ENCODE results near the gene WDR59. TPM values are rescaled to one million over a fixed set of nuclear protein-coding genes. Genes with fewer than 3 reads are reported as not detected.
A peak's percentile ranks its signal among the peaks of the same experiment; 100 is the strongest.

WDR59 gene
- total RNA-seq, 2 experiments from 2014 or later, result 63.5 to 65.7 TPM

DNA sequence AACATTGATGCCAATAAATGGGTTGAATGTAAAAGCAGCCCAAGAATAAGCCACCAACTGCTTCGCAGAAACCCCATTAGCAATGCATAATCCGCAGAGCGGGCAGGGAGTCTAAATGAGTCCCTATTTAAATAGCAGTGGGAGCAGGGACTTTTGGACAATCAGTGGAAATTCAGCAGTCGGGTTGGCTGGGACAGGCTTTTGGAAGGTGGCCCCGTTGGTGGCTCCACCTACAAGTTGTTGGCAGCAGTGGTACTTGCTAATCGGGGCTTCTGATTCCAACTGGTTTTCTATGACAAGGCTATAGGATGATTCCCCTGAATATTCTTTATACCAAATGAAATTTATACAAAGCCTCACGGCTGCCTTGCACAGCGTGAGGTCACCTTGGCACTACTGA is 86.3 kb downstream of the WDR59 start:
- Mint-ChIP-seq H3K27ac (no peak overlapping the region), H3K4me1 (ENCODE audit: low read depth) (no peaks in the 10 kb centered on the region), H3K9me3 (no peaks in the 10 kb centered on the region), H3K4me3 (no peak overlapping the region), H3K36me3 (peaks cover 29% of the 10 kb centered on the region), H3K27me3 (no peaks in the 10 kb centered on the region)
- no peak for DNase-seq
- ChIA-PET CTCF (no interaction called here), POLR2A (no interaction called here)
- intact Hi-C loops (cut with micrococcal nuclease), result no loop called here

DNA sequence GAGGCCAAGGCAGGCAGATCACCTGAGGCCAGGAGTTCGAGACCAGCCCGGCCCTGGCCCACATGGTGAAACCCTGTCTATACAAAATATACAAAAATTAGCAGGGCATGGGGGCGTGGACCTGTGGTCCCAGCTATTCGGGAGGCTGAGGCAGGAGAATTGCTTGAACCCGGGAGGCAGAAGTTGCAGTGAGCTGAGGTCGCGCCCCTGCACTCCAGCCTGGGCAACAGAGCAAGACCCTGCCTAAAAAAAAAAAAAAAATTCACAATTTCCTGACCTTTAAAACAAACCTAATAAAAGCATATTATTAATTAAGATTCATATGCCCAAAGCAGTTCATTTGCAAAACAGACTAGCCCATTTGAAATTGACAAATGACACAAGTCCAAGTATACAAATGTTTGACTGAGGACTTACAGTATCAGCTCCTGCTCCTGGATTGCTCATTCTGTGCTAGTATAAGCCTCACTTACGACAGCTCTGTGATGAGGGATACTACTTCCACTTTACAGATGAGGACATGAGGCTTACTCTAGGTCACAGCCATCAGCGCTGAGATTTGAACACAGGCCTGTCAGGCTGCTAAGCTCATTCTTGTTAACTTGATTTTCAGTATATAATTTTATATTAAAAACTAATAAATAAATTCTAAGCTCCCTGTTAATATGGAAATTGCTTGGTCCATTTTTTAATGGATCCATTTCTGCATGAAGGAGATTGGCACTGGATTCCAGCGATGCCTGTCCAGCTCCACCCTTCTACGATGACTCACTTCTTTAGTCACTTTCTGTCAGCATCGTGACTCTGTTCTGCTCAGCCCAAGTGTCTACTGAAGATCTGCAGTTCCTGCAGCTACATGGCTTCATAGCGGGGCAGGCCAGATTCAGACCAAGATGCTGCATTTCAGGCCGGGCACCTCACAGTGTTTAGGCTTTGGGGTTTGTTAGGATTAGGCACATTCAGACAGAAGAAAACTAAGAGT is 88.2 kb downstream of the WDR59 start:
- no peak overlapping the region for H3K4me3 Mint-ChIP-seq
- POLR2A ChIA-PET, result no interaction called here
- CTCF ChIA-PET, result interaction anchor here (1.6 kb wide), 1 partner anchor 214 kb away, joined by 4 read pairs; no protein-coding TSS in a partner anchor
- intact Hi-C loops (cut with micrococcal nuclease), result no loop called here
- no peaks in the 10 kb centered on the region for H3K9me3 Mint-ChIP-seq
- no peak for DNase-seq
- no peak overlapping the region for H3K27ac Mint-ChIP-seq
- H3K4me1 Mint-ChIP-seq (ENCODE audit: low read depth), result no peaks in the 10 kb centered on the region
- H3K36me3 Mint-ChIP-seq, result peaks cover 29% of the 10 kb centered on the region
- H3K27me3 Mint-ChIP-seq, result no peaks in the 10 kb centered on the region

- no peaks in the 10 kb centered on the region for H3K27me3 Mint-ChIP-seq
- ChIA-PET CTCF (no interaction called here), POLR2A (no interaction called here)
Observed at GRCh38 chr16:74893541-74893940, 91.4 kb downstream of the WDR59 start.

GRCh38 chr16:74892574-74893461 is 92.1 kb downstream of the WDR59 start:
- Mint-ChIP-seq H3K9me3 (no peaks in the 10 kb centered on the region), H3K27ac (no peak overlapping the region), H3K4me1 (ENCODE audit: low read depth) (peaks cover 8% of the 10 kb centered on the region), H3K27me3 (no peaks in the 10 kb centered on the region), H3K4me3 (no peak overlapping the region), H3K36me3 (peaks cover 36% of the 10 kb centered on the region)
- CTCF ChIA-PET, result no interaction called here
- POLR2A ChIA-PET, result no interaction called here
- intact Hi-C loops (cut with micrococcal nuclease), result no loop called here
- no peak for DNase-seq

More at GRCh38 chr16:74893541-74893940, 91.4 kb downstream of the WDR59 start:
- peaks cover 38% of the 10 kb centered on the region for H3K36me3 Mint-ChIP-seq
- no peak for DNase-seq
- H3K4me1 Mint-ChIP-seq (ENCODE audit: low read depth), result peaks cover 6% of the 10 kb centered on the region
- intact Hi-C loops (cut with micrococcal nuclease), result no loop called here
- no peak overlapping the region for H3K27ac Mint-ChIP-seq
- no peak overlapping the region for H3K4me3 Mint-ChIP-seq
- no peaks in the 10 kb centered on the region for H3K9me3 Mint-ChIP-seq

DNA sequence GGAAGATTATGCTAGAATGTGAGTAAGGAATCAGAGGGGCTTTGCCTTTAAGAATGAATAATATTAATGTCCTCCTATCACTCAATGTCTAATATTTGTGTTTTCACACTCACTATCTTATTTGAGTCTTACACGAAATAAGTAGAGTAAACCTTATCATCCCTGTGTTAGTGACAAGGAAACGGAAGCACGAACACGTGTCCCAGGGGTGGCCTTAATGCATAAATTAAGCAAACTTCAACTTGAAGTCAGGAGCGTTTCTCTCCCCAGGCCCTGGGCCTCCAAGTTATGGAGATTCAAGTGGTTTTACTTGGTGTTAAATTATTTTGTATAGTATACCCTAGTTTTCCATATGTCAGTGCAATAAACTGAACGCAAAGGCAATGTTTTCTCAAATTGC is 96.0 kb downstream of the WDR59 start:
- no peak overlapping the region for H3K4me3 Mint-ChIP-seq
- H3K36me3 Mint-ChIP-seq, result peaks cover 48% of the 10 kb centered on the region
- H3K9me3 Mint-ChIP-seq, result no peaks in the 10 kb centered on the region
- DNase-seq, result no peak
- CTCF ChIA-PET, result interaction anchor here (0.6 to 1.8 kb wide), 2 partner anchors 26 to 99 kb away, joined by 5 to 6 read pairs; no protein-coding TSS in a partner anchor
- peak overlapping the region; percentile 72 for H3K27ac Mint-ChIP-seq
- H3K4me1 Mint-ChIP-seq (ENCODE audit: low read depth), result peaks cover 8% of the 10 kb centered on the region
- H3K27me3 Mint-ChIP-seq, result no peaks in the 10 kb centered on the region
- intact Hi-C loops (cut with micrococcal nuclease), result no loop called here
- POLR2A ChIA-PET, result no interaction called here

DNA sequence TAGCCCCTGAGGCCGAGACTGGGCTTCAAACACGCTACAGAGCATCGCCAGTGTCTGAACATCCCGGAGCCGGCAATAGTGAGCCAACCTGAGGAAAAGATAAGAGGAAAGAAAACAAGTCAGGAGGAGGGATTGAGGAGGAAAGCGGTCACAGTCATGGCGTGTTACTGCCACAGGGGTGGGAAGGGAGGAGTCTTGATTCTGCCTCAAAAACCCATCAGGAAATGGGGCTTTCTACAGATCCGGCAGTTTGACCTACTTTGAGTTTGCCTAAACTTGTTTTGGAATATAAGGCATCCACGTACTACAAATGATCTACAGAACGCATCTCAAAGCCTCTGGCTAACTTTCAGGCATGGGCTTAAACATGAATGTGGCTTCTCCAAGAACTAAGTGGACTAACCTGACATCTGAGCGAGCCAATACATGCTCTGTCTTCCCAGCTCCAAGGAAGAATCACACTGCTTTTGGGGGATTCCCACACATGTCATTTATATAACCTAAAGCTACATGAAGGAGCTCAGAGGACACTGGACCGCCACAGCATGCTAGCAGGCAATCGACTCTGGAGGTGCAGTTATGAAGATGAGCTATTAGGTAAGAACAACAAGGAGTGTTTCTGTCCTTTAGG is 96.6 kb downstream of the WDR59 start:
- peak overlapping the region; percentile 72 for H3K27ac Mint-ChIP-seq
- H3K4me1 Mint-ChIP-seq (ENCODE audit: low read depth), result peaks cover 8% of the 10 kb centered on the region
- H3K4me3 Mint-ChIP-seq, result no peak overlapping the region
- ChIA-PET POLR2A (no interaction called here), CTCF (no interaction called here)
- intact Hi-C loops (cut with micrococcal nuclease), result no loop called here
- no peaks in the 10 kb centered on the region for H3K9me3 Mint-ChIP-seq
- H3K27me3 Mint-ChIP-seq, result no peaks in the 10 kb centered on the region
- peaks cover 49% of the 10 kb centered on the region for H3K36me3 Mint-ChIP-seq
- DNase-seq, result no peak

GRCh38 chr16:74887084-74887483 is 97.8 kb downstream of the WDR59 start:
- Mint-ChIP-seq H3K9me3 (no peaks in the 10 kb centered on the region), H3K27me3 (no peaks in the 10 kb centered on the region), H3K36me3 (peaks cover 46% of the 10 kb centered on the region), H3K4me3 (no peak overlapping the region), H3K27ac (no peak overlapping the region), H3K4me1 (ENCODE audit: low read depth) (peaks cover 8% of the 10 kb centered on the region)
- ChIA-PET POLR2A (no interaction called here), CTCF (no interaction called here)
- no peak for DNase-seq
- intact Hi-C loops (cut with micrococcal nuclease), result no loop called here

- CTCF ChIA-PET, result no interaction called here
- Mint-ChIP-seq H3K9me3 (no peaks in the 10 kb centered on the region), H3K36me3 (peaks cover 10% of the 10 kb centered on the region), H3K4me1 (ENCODE audit: low read depth) (no peaks in the 10 kb centered on the region), H3K27me3 (no peaks in the 10 kb centered on the region), H3K4me3 (no peak overlapping the region), H3K27ac (no peak overlapping the region)
- intact Hi-C loops (cut with micrococcal nuclease), result no loop called here
- POLR2A ChIA-PET, result no interaction called here
- DNase-seq, result no peak
Observed at GRCh38 chr16:74877706-74878105, 107.2 kb downstream of the WDR59 start.

DNA sequence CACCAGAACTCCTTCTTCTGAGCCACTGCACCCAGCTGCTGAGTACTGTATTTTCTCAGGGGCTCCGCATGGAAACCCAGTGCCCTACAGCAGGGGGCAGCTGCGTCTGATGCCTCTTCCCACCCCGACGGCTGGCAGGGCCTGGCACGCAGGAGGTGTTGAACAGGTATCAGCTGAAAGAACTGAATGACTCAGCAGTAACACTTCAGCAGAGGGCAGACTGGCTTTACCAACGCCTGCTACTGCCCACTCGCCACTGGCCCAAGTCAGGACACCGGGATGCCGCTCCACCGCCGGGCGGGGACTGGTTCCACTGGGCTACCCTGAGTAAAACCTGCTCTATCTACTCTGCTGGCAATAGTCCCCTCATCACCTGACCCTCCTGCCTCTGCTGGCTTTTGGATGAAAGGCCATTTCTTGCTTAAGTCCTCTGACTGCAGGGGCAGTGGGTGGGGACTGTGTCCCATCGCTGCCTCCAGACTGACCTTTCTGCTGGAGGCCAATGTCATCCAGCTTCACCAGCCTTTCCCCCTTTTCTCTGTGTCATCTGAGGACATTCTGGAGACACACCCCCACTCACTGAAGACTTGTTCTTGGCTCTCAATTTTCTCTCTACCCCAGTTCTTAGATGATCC is 109.9 kb downstream of the WDR59 start:
- Mint-ChIP-seq H3K4me1 (ENCODE audit: low read depth) (no peaks in the 10 kb centered on the region), H3K27ac (no peak overlapping the region), H3K4me3 (no peak overlapping the region), H3K36me3 (no peaks in the 10 kb centered on the region), H3K27me3 (no peaks in the 10 kb centered on the region), H3K9me3 (no peaks in the 10 kb centered on the region)
- ChIA-PET CTCF (interaction anchor here (0.7 kb wide), 1 partner anchor 33 kb away, joined by 4 read pairs; no protein-coding TSS in a partner anchor), POLR2A (no interaction called here)
- no peak for DNase-seq
- intact Hi-C loops (cut with micrococcal nuclease), result no loop called here

- intact Hi-C loops (cut with micrococcal nuclease), result no loop called here
- no peaks in the 10 kb centered on the region for H3K27me3 Mint-ChIP-seq
- H3K9me3 Mint-ChIP-seq, result no peaks in the 10 kb centered on the region
- no peak overlapping the region for H3K4me3 Mint-ChIP-seq
- peaks cover 3% of the 10 kb centered on the region for H3K4me1 Mint-ChIP-seq (ENCODE audit: low read depth)
- POLR2A ChIA-PET, result no interaction called here
- CTCF ChIA-PET, result interaction anchor here (0.7 to 1.4 kb wide), 3 partner anchors 12 to 237 kb away, joined by 4 to 6 read pairs (median 4); no protein-coding TSS in a partner anchor
- H3K36me3 Mint-ChIP-seq, result no peaks in the 10 kb centered on the region
- no peak for DNase-seq
- no peak overlapping the region for H3K27ac Mint-ChIP-seq
Observed at GRCh38 chr16:74874123-74874522, 110.8 kb downstream of the WDR59 start.

DNA sequence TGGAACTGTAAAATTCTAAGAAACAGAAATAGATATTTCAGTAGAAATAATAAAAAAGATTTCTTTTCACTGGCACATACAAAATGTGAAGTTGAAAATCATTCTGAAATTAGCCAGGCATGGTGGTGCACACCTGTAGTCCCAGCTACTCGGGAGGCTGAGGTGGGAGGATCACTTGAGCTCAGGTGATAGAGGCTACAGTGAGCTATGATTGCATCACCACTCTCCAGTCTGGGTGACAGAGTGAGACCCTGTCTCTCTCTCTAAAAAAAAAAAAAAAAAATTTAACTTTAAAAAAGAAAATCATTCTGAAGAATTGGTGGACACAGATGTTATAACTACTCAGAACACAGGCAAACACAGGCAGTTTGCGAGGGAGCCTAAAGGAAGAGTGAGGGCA is 112.6 kb downstream of the WDR59 start:
- H3K4me3 Mint-ChIP-seq, result no peak overlapping the region
- no peaks in the 10 kb centered on the region for H3K9me3 Mint-ChIP-seq
- POLR2A ChIA-PET, result no interaction called here
- peaks cover 18% of the 10 kb centered on the region for H3K4me1 Mint-ChIP-seq (ENCODE audit: low read depth)
- intact Hi-C loops (cut with micrococcal nuclease), result no loop called here
- no peaks in the 10 kb centered on the region for H3K27me3 Mint-ChIP-seq
- no peak for DNase-seq
- H3K36me3 Mint-ChIP-seq, result no peaks in the 10 kb centered on the region
- H3K27ac Mint-ChIP-seq, result no peak overlapping the region
- CTCF ChIA-PET, result interaction anchor here (0.9 kb wide), 1 partner anchor 9 kb away, joined by 3 read pairs; no protein-coding TSS in a partner anchor

All from activated CD4-positive, alpha-beta memory T cell treated with anti-CD3 and anti-CD28 coated beads for 36 hours (primary cell).